GM18907 (cell line): ENCODE results near the gene C9orf50.

ENCODE experiments used
- ATAC-seq: cut with Tn5 transposase; IDR thresholded peaks from one replicate; pipeline ENCODE4 v1.9.1; 2021; ENCODE audit warnings: mild to moderate bottlenecking, moderate library complexity; ENCODE audit not compliant: unreplicated experiment

C9orf50 gene

DNA sequence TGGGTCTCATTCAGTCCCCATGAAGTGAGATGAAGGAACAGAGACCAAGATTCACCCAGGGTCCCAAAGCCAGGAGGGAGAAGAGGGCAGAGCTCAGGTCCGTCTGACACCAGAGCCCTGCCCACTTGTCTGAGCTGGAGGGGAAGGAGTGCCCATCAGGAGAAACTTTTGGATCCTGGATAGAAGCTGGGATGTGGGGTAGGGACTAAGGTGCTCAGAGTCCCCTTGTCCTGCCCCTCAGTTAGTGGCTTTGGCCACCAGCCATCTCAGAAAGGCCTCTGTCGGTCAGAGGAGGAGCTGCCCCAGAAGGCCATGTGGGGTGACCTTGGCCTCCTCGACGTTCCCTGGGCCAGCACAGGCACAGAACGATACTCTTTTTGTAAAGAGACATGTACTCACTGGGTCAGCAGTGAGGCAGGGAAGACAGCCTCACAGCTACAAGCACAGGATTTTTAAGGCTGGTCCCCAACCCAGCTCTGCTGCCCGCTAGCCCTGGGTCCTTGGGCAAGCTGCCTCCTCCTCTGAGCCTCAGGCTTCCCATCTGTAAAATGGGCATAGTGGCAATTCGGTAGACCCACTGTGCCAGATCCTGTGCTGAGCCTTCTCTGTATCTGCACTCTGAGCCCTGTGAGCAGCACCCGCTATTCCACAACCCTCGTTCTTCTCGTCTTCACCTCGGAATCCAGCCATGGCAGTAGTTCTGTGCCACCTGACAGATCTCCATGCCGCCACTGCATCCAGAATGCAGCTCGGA is 49.4 kb downstream of the C9orf50 start:
- no peak for ATAC-seq

DNA sequence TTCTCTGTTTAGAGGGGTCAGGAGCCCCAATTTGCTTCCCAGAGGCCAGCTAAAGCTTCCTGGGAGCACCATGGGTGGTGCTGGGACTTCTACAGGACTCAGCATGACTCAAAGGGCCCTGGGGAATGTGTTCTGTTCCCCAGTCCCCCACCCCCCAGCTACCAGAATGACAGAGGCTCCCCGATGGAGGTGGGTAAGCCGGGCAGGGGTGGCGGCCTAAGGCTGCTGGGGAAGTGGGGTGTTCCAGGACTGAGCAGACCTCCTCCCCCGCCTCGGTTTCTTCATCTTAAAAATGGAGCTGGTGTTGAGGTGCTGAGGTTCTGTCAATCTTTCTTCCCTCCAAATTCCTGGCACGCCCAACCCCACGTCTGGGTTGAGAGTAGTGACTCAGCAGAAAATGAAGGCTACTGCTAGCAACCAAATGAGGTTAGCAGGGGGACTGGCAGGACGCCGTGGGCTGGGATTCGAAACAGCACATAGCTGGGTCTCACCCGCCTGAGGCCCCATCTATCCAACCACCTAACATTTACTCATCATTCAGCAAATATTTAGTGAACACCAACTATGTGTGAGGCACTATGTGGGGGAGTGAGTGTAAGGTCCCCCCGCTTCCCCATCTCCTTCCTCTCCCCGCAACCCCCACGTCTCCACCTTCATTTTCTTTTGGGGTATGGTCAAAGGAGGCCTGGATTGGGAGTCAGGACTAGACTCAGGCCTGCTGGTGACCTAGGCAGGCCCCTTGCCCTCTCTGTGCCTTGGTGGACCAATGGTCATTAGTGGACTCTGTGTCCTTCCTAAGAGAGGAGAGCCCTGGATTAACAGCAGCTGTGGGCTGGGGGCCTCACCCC is 50.2 kb downstream of the C9orf50 start:
- no peak for ATAC-seq

DNA sequence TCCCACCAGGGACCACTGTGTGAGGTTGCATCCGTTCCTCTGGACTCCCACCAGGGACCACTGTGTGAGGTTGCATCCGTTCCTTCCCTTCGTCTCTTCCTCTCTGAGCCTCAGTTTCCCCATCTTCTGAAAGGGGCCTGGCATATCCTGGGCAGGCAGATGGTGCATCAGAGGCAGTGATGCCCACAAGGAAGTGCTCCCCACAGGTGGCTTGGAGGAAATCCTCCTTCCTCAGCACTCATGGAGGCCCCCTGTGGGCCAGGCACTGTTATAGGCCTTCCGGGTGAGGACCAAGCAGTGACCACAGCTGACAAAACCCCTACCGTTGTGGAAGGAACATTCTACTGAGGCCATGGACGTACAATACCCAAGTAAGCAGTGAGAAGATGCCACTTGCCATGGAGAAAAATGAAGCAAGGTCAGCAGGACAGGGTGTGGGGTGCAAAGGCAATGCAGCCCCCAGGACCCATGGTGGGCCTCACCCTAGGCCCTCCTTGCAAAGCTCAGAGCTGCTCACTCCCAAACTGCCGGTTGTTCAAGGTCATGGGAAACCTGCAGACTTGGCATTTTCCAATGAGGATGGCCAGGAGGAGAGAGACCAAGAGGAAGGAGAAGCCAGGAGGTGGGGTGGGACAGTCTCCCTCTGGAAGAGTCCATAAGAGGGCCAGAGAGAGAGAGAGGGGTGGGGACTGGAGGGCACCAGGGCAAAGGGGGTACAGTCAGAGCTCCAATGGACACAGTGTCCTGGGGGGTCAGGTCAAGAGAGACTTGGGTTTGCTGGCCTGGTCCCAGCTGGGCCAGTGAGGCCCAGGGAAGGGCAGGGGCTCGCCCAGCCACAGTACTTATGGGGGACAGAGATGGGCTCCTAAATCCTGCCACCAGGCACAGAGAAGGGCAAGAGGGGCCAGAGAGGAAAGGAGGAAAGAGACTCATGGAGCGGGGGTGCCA is 51.1 kb downstream of the C9orf50 start:
- no peak for ATAC-seq

DNA sequence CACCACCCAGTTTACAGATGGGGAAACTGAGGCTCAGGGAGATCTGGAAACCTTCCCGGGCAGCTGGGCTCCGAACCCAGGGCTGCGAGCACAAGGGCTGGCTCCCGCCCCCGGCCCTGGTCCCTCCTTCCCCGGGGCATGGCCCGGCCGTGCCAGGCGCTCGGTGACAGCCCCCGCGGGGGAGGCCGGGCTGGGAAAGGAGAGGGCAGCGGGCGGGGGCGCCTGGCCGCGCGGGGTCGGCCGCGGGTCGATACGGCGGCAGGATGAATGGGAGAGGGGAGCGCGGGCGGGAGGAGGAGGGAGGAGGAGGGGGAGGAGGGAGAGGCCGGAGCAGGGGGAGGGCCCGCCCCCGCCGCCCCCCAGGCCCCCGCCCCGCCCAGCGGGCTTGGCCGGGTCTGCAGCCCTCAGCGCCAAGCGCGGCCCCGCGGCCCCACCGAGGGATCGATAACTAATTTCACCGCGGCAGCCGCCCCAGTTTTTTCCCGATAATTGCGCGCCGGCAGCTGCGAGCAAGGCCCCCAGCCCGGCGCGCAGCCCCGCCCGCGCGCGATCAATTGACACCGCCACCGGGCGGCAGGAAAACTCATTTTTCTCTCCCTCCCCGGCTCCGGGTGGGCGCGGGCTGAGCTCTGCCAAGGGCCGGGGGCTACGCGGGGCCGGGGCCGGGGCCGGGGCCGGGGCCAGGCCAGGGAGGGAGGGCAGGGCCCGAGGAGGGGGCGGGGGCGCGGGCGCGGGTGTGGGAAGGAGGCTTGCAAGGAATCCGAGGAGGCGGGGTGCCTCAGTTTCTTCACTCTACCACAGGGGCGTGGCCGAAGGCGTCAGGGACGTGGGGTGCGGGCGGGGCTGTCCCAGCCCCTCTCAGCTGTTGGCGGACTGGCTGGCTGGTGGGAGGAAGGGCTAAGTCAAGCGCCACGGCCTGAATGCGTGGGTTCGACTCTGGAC is 52.1 kb downstream of the C9orf50 start:
- no peak for ATAC-seq

DNA sequence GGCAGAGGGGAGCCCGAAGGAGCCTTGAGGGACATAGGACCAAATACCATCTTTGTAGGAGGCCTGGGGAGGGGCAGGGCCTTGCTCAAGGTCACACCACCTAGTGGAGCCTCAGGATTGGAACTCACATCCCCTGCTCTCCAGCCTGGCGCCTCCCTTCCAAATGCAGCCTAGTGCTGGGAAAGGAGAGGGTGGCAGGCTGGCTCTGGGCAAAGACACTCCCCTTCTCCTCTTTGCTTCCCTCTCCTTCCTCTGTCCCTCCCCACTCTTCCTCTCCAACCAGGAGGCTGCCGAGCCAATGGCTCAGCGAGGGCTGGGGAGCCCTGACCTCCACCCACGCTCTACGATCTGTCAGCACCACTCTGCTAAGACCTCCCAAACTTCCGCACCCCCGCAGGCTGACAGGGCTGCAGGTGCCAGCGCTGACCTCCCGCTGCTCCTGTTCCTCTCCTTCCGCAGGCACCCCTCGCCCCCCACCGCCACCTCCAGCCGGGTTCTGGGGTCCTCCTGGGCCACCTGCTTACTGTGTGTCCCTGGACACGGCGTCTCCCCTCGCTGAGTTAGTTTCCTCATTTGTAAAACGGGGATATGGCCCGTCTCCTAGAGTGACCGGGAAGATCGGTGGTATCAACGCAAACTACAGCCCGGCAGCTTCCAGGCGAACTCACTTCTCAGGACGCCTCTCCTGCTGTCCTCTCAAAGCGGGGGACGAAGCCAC is 52.9 kb downstream of the C9orf50 start:
- no peak for ATAC-seq

DNA sequence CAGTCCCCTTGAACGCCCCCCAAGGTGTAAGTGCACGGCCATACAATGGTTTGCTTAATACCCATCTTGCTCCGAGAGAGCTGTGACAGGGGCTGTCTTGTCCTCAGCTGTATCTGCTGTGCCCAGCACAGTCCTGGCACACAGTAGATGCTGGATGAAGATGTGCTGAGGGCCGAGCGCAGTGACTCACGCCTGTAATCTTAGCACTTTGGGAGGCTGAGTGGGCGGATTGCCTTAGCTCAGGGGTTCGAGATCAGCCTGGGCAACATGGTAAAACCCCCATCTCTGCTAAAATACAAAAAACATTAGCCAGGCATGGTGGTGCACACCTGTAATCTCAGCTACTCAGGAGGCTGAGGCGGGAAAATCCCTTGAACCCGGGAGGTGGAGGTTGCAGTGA is 53.6 kb downstream of the C9orf50 start:
- ATAC-seq: no peak

DNA sequence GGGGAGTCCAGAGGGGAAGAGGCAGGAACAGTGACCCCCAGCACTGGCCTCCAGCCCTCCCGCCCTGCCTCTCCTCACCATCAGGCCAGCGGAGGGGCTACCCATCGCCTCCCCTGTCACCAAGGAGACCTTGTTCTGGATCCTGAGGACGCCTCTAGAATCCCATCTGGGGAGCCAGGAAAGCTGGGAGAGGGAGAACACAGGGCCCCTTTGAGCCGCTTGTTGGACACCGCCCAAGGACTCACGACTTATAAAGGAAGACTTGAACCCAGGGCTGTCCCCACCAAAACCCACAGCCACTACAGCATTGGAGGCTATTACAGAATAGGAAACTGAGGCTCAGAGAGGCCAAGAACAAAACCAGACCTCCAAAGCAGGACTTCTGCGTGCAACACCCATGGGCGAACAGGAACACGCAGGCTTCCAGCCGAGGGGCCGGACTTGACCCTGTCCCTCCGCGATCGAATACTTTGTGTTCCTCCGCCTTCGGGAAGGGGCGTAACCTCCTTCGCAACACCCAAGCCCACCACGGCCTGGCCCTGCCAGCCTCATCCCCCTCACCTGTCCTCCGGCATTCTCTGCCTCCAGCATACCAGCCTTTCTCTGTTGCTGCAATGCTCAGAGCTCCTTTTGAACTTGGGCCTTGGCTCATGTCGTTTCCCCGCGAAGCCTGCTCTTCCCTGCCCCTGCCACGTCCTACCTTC is 54.2 kb downstream of the C9orf50 start:
- ATAC-seq: no peak

DNA sequence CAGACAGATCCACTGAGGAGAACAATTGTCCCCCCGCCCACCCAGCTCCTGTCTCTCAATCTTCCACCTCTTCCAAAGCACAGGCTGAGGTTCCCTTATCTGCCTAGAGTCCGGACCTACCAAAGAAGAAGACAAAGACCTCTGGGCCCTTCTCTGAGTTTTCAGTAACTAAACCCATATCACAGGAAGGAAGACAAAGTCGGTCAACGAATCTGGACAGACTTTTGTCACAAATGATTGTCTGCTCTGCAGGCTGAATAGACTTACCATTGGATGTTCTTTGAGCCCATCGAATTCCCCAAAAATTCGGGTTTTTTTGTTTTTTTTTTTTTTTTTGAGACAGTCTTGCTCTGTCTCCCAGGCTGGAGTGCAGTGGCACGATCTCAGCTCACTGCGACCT is 58.0 kb downstream of the C9orf50 start:
- no peak for ATAC-seq

DNA sequence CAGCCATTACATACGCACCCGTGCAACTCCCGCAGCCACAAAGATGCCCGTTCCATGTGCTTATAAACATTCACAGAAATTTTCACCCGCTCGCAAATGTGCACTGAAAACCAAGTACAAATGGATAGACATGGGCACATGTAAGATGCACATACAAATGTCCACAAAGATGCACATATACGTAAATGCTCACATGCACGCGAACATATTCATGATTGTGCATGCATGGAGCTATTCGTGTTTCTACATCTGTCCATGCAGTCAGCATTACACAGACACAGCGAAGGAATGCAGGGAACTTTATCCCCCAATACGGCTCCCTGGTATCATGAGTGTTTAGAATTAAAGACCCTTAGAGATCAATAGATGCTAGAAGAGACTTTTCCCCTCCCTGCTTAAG is 58.4 kb downstream of the C9orf50 start:
- ATAC-seq: no peak
